ENCODE data around the gene ZBTB45.

ZBTB45 gene

GRCh38 chr19:58509731-58510083 is 9.9 kb downstream of the ZBTB45 start:
- DNase-seq: peak; percentile 97

DNA sequence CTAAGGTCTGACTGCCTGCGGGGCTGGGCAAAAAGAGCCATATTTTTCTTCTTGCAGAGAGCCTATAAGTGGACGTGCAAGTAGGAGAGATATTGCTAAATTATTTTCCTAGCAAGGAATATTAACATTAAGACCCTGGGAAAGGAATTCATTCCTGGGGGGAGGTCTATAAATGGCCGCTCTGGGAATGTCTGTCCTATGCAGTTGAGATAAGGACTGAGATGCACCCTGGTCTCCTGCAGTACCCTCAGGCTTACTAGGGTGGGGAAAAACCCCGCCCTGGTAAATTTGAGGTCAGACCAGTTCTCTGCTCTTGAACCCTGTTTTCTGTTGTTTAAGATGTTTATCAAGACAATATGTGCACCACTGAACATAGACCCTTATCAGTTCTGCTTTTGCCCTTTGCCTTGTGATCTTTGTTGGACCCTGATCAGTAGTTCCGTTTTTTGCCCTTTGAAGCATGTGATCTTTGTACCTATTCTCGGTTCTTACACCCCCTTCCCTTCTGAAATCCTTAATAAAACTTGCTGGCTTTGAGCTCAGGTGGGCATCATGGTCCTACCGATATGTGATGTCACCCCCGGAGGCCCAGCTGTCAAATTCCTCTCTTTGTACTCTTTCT is 11.9 kb downstream of the ZBTB45 start:
- DNase-seq: peak; percentile 26

DNA sequence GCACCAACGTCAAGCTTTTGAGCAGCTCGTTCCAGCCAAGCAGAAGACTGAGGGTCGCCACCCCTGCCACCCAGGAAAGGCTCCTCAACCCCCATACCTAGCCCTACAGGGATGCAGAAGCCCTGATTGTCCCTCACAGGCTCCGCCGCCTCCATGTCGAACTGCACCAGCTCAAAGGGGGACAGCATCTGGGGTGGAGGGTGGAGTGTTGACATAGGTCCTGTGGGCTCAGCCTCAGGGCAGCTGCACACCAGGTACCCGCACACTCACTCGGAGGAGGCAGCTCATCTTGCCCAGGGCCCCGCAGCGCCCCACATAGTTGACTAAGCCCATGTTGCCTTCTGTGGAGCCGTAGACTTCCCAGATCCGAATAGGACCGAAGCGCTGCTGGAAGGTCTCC is 19.4 kb downstream of the ZBTB45 start:
- no peak for DNase-seq

DNA sequence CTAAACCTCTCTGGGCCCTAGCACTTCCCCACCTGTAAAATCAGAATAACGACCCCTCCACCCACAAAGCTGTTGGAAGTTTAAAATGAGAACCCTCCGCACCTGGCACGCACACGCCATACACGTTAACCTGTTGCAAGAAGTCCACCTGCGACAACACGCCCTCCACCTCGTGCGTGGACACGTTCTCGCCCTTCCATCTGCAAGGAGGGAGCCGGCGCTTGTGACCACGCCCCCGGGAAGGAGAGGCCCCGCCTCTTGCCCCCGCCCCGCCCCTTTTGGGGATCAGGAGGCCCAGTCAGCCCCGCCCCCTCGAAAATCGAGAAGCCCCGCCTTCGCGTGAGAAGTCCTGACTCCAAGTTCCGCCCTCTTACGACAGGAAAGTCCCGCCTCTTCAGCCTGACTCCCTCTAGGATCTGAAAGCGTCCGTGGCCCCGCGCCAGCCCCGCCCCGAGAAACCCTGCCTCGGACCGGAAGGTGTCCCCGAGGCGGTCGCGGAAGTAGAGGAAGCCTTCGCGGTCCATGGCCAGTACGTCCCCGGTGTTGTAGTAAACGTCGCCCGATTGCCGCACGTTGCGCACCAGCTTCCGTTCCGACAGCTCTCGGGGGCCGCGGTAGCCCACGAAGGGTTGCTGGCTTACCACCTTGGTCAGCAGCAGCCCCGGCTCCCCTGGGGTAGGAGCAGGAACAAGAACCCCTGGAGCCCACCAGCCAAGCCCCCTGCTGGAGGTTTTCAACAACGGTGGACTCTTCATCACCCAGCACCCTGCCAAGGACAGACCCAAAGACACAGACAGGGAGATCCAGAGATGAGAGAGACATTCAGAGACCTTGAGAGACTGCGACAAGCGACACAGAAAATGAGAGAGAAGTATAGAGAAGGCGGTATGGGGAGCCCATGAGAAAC is 20.3 kb downstream of the ZBTB45 start:
- peak; percentile 100 for DNase-seq

DNA sequence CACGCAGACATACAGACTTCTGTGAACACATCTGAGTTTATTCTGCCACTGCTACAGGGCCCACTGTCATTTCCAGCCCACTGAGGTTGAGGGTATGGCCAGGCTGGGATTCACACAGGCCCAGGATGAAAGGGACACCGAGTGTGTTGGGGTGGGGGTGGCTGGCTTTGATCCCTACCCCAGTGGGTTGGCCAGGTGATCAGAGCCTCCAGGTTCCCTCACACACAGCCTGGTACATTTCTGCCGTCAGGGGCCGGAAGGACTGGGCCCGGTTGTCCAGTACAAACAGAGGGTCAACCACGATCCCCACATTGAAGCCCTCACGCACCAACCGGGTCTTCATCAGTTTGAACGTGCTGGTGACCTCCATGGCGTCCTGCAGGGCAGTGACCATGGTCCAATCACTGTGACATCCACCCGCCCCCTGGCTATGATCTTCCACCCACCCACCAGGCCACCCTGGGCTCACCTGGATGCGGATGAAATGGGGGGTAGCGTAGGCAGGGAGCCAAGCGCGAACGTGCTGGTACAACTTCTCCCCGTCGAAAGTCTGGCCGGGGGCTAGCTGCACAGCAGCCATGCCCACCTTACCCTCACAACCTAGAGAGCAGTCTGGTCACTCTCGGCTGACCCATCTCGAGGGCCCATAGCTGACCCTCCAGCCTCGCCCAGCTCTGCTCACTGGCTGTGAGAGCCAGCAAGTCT is 21.1 kb downstream of the ZBTB45 start:
- peak; percentile 48 for DNase-seq

DNA sequence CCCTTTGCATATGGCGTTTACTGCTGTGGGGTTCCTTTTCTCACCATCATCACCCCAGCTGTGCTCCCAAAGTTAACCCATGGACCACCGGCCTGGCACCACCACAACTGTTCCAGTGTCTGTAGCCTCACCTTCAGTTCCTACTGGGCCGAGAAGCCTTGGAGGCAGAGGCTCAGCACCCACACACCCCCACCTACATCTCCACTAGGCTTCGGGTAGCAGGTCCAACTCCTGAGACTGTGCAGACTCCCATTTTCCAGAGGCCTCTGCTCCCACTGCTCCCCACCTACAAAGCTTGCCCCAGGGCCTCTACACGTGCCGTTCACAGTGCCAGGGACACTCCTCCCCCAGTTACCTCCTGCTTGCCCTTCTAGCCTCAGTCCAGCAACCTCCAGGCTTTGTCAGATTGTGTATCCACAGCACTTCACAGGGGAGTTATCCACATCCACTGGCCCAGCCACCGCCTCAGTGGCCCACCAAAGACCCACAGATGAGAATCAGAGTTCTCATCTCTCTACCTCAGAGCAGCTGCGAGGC is 21.9 kb downstream of the ZBTB45 start:
- DNase-seq: no peak

DNA sequence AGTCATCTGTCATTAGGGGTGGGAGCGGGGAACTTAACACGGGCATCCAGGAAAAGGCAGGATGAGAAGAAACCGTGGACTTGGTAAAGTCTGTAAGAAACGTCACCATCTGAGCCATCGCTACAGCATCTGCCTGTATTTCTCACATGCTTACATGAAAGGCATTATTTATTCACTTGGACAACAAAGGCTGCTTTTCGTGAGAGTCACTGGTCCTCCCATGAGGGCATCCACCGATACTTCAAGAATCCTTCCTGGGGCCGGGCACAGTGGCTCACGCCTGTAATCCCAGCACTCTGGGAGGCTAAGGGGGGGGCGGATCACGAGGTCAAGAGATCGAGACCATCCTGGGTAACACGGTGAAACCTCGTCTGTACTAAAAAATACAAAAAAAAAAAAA is 27.3 kb downstream of the ZBTB45 start:
- DNase-seq: no peak

DNA sequence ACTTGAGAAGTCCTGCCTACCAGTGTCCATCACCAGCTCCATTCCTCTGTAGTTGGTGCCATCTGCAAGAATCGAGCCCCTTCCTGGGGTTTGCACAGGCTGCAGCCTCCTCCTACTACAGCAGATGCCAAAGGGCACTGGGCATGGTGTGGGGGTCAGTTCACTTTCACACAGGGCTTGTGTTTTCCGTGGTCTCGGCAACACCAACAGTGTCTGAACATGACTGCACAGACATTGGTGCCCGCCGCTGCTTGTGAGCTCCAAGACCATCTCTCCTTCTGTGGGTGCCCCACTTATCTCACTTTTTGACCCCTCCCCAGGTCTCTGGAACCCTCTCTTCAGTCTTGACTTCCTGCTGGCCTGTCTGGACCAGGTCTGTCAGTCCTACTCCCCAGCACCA is 28.2 kb downstream of the ZBTB45 start:
- no peak for DNase-seq

- peak; percentile 30 for DNase-seq
Measured at GRCh38 chr19:58484349-58484748, 35.3 kb downstream of the ZBTB45 start.

DNA sequence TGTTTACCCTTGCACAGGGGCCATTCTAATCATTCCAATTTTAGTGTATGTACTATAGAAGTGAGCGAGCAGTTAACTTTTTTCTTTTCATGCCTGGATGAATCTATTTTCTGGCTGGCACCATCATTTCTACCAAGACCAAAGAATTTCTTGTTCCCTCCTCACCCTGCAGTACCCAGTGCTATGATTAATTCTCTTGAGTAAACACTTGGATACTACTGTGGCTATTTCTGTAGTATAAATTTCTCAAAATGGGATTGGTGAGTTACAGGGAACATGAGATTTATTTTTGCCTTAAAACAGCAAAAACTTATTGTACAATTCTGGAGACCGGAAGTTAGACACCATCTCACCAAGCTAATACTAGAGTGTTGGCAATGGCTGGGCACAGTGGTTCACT is 35.8 kb downstream of the ZBTB45 start:
- DNase-seq: no peak

GRCh38 chr19:58482372-58482771 is 37.2 kb downstream of the ZBTB45 start:
- no peak for DNase-seq

GRCh38 chr19:58480831-58481230 is 38.8 kb downstream of the ZBTB45 start:
- DNase-seq: no peak

GRCh38 chr19:58480481-58480830 is 39.2 kb downstream of the ZBTB45 start:
- no peak for DNase-seq

GRCh38 chr19:58479736-58480480 is 39.7 kb downstream of the ZBTB45 start:
- no peak for DNase-seq

DNA sequence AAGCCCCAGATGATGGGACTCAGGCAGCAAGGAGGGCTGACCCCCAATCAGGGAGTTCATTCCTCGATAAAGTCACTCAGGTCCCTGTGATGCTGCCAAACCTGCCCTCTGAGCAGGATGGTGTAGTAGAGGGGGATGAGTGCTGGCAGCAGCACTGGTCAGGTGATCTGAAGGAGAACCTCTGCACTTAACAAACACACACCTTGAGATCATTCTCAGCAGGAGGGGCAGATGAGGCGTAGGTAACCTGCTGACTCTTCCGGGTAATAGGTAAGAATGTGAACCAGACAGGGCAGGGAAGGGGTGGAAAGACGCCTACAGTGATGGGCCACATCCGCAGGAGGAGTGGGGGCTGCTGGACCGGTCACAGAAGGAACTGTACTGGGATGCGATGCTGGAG is 40.3 kb downstream of the ZBTB45 start:
- no peak for DNase-seq

GRCh38 chr19:58477871-58478270 is 41.7 kb downstream of the ZBTB45 start:
- DNase-seq: no peak

- no peak for DNase-seq
Measured at GRCh38 chr19:58477130-58477529, 42.5 kb downstream of the ZBTB45 start.

DNA sequence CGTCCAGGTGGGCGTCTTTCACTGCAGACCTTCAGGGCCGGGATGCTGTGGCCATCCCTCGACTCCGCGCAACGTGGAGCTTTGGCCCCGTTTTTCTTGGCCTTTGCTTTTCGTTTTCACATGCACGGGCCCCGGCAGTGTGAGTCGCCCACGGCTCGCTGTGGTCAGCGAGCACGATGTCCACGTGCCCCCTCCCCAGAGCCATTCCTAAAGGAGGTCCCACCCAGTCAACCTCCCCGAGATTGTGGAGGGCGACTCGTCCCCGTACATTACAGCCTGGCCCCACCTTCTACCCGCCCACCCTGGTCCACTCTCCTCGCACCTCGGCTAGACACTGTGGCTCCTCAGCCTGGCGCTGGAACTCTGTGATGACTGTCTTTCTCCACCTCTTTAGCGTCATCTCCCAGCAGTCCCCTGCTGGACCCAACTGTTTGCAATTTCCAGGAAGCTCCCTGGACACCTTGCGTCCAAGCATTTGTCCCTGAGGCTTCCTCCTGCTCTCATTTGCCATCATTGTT is 43.1 kb downstream of the ZBTB45 start:
- DNase-seq: peak; percentile 58

DNA sequence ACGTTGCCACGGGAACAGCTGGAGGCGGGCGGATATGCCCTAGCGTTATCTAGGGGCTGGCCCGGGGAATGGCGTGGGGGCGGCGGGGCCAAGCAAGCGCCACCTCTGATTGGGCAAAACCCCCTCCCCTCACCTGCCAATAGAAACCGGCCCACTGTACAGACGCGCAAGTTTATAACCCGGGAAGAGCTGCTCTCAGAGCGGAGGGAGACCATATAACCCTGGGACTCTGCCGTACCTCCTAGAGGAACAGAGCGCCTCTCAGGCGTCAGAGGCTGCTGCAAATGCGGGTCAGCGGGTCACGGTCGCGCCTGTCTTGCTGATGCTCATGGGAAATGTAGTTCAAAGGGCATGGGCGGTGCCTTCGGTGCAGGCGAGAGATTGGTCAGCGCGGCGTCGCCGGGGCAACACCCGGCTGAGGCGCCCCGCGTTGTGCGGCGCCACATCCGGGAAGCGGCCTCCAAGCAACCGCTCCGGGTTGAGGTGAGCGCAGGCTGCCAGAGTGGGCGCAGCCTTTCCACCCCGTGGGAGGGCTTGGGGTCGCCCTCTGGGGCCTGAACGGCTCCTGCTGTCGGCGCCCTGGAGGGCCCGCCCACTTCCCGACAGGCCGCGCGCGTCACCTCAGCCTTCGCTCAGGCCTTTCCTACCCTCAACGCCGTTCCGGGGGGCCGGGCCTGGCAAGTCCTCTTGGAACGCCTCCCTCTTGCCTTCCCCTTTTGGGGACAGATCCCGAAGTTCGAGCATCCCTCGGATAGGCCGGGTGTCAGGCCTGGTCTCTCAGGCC is 43.7 kb downstream of the ZBTB45 start, which contains the start of gene ZNF446:
Gene ZNF446, plus strand, starts transcription at position 639 of the 784 bp plus-strand sequence. CDS start 867 bp downstream, outside the sequence.
- DNase-seq: peak; percentile 99

- DNase-seq: no peak
Measured at GRCh38 chr19:58474997-58475713, 44.5 kb downstream of the ZBTB45 start.
